T47D (cell line): ENCODE results near the gene ENHO.
A peak's percentile ranks its signal among the peaks of the same experiment; 100 is the strongest.

Experiments used
- DNase-seq, 2 experiments: peaks; one replicate each; pipeline versions ENCODE4 v3.0.0 to v3.0.0-alpha.2; 2011 to 2012; ENCODE audit warnings: low read depth in 1 of 2, low spot score in 1 of 2
- JUND ChIP-seq: IDR thresholded peaks from 2 replicates; pipeline ENCODE4 v1.6.1; 2012; ENCODE audit warnings: low read depth
- in situ Hi-C: cut with HindIII; loops from 2 replicates; pipeline ENCODE4 v1.10.0; 2016; ENCODE audit warnings: low sequenced_read_pairs, low pct_unique_long_range_greater_than_20kb

Gene ENHO

GRCh38 chr9:34552986-34553385 is 30.2 kb upstream of the ENHO start:
- in situ Hi-C loops: no loop called here
- no peak for DNase-seq

GRCh38 chr9:34552606-34552981 is 29.8 kb upstream of the ENHO start:
- no peak for TF ChIP-seq JUND
- in situ Hi-C loops: no loop called here
- DNase-seq: no peak

More at GRCh38 chr9:34552986-34553385, 30.2 kb upstream of the ENHO start:
- no peak for TF ChIP-seq JUND

- in situ Hi-C loops: no loop called here
- TF ChIP-seq JUND: no peak
- DNase-seq: no peak
Measured at GRCh38 chr9:34551751-34552605, 29.2 kb upstream of the ENHO start.

- no peak for TF ChIP-seq JUND
- no peak for DNase-seq
- in situ Hi-C loops: no loop called here
Measured at GRCh38 chr9:34550681-34551270, 28.0 kb upstream of the ENHO start.

- TF ChIP-seq JUND: no peak
- in situ Hi-C loops: no loop called here
- DNase-seq: no peak
Measured at GRCh38 chr9:34550016-34550680, 27.4 kb upstream of the ENHO start.

GRCh38 chr9:34549407-34549732 is 26.6 kb upstream of the ENHO start:
- in situ Hi-C loops: no loop called here
- TF ChIP-seq JUND: no peak
- no peak for DNase-seq

GRCh38 chr9:34547960-34548611 is 25.3 kb upstream of the ENHO start:
- in situ Hi-C loops: no loop called here
- DNase-seq: peak; percentile 55 to 56
- no peak for TF ChIP-seq JUND

GRCh38 chr9:34546834-34547827 is 24.3 kb upstream of the ENHO start:
- no peak for TF ChIP-seq JUND
- DNase-seq: peak in 1 of 2 experiments; percentile 74
- in situ Hi-C loops: no loop called here

GRCh38 chr9:34546102-34546833 is 23.5 kb upstream of the ENHO start:
- in situ Hi-C loops: no loop called here
- no peak for DNase-seq
- TF ChIP-seq JUND: no peak

- in situ Hi-C loops: no loop called here
- TF ChIP-seq JUND: no peak
Measured at GRCh38 chr9:34545497-34545896, 22.7 kb upstream of the ENHO start.

GRCh38 chr9:34544035-34544434 is 21.2 kb upstream of the ENHO start:
- in situ Hi-C loops: no loop called here
- no peak for DNase-seq
- TF ChIP-seq JUND: no peak

More at GRCh38 chr9:34545497-34545896, 22.7 kb upstream of the ENHO start:
- DNase-seq: no peak

- no peak for TF ChIP-seq JUND
- in situ Hi-C loops: no loop called here
- DNase-seq: no peak
Measured at GRCh38 chr9:34541540-34541939, 18.8 kb upstream of the ENHO start.
